GM12878 (cell line): Measurements from ENCODE around the gene GUCA1A. TPM values are rescaled to one million over a fixed set of nuclear protein-coding genes. Genes with fewer than 3 reads are reported as not detected.

Experiments
- ATAC-seq: fragments of 200-7000 bp; cut with Tn5 transposase; 3 replicates; pipeline ENCODE4 v1.9.1; 2020; ENCODE audit warnings: mild to moderate bottlenecking, moderate library complexity
- BruUV-seq: library from RNA; stranded (reverse); fragments of 400-500 nt; replicated peaks from 2 replicates; lab custom pipeline; 2021; lab: Mats Ljungman, UMichigan
- CTCF ChIA-PET: fragments of 300-600 bp; sonication (Branson Sonifier 250); formaldehyde crosslinking; extraction: SDS; loops from one replicate; lab custom pipeline; 2021; ENCODE audit warnings: inconsistent platforms; lab: Yijun Ruan, JAX
- POLR2A ChIA-PET: fragments of 350-600 bp; formaldehyde crosslinking; extraction: SDS; loops from one replicate; lab custom pipeline; 2021; ENCODE audit warnings: inconsistent platforms; lab: Charles Lee
- RAD21 ChIA-PET: fragments of 300-600 bp; sonication (Branson Sonifier 250); formaldehyde crosslinking; loops from one replicate; lab custom pipeline; 2023; ENCODE audit warnings: antibody characterized with exemption; ENCODE audit not compliant: unreplicated experiment; lab: Charles Lee
- SMC1A ChIA-PET: fragments of 300-600 bp; sonication (Branson Sonifier 250); formaldehyde crosslinking; loops from one replicate; lab custom pipeline; 2023; ENCODE audit not compliant: unreplicated experiment, uncharacterized antibody; lab: Charles Lee
- DNase-seq: peaks from one replicate; pipeline ENCODE4 v3.0.0-alpha.2; 2011; ENCODE audit warnings: low read depth, low spot score
- FAIRE-seq: peaks from 3 replicates; lab custom pipeline; 2011; peaks lifted over from hg19 to GRCh38; lab: Jason Lieb, UNC
- H2AFZ ChIP-seq: 2 replicates; pipeline ENCODE4 v1.6.0; 2011; ENCODE audit warnings: low read depth, low read length, control low read depth; ENCODE audit not compliant: control insufficient read depth
- H3K27ac ChIP-seq: 2 replicates; pipeline ENCODE4 v1.5.1; 2011; ENCODE audit warnings: control low read depth; ENCODE audit not compliant: control insufficient read depth, insufficient read depth
- H3K27me3 ChIP-seq, 2 experiments: replicated peaks in 1 of 2; 2 replicates each; pipeline versions ENCODE4 v1.6.0 to v1.6.1; 2011; ENCODE audit warnings: low read length in 1 of 2; ENCODE audit not compliant: control insufficient read depth in 2 of 2, insufficient read depth in 2 of 2
- H3K36me3 ChIP-seq, 2 experiments: 2 replicates each; pipeline ENCODE4 v1.5.1; 2011; ENCODE audit warnings: low read length in 1 of 2; ENCODE audit not compliant: control insufficient read depth in 2 of 2, insufficient read depth in 2 of 2
- H3K4me1 ChIP-seq: 2 replicates; pipeline ENCODE4 v1.6.1; 2011; ENCODE audit warnings: mild to moderate bottlenecking, low read length, moderate library complexity, mixed read lengths; ENCODE audit not compliant: control insufficient read depth, insufficient read depth
- H3K4me2 ChIP-seq: 2 replicates; pipeline ENCODE4 v1.6.0; 2011; ENCODE audit warnings: control low read depth; ENCODE audit not compliant: control insufficient read depth, insufficient read depth
- H3K4me3 ChIP-seq: fragments of 200-600 bp; sonication (generic); 2 replicates; pipeline ENCODE4 v1.5.1; 2016
- H3K79me2 ChIP-seq: 2 replicates; pipeline ENCODE4 v1.6.0; 2011; ENCODE audit warnings: low read length; ENCODE audit not compliant: control insufficient read depth, insufficient read depth
- H3K9ac ChIP-seq: 2 replicates; pipeline ENCODE4 v1.8.0; 2011; ENCODE audit warnings: low read length, control low read depth, mixed read lengths; ENCODE audit not compliant: control insufficient read depth, insufficient read depth
- H3K9me3 ChIP-seq: replicated peaks from 3 replicates; pipeline ENCODE4 v1.5.1; 2011; ENCODE audit warnings: mild to moderate bottlenecking, low read length; ENCODE audit not compliant: control insufficient read depth, insufficient read depth
- H4K20me1 ChIP-seq: 2 replicates; pipeline ENCODE4 v1.6.0; 2011; ENCODE audit not compliant: control insufficient read depth, insufficient read depth
- CHD1 ChIP-seq: IDR thresholded peaks from 2 replicates; pipeline ENCODE4 v1.6.1; 2012; ENCODE audit warnings: low read depth, low read length, improper control_type of control experiment
- DPF2 ChIP-seq: fragments of 450-650 bp; IDR thresholded peaks from 2 replicates; pipeline ENCODE4 v1.6.1; 2017; ENCODE audit warnings: mild to moderate bottlenecking
- EED ChIP-seq: sonication (generic); IDR thresholded peaks from 2 replicates; pipeline ENCODE4 v1.6.1; 2016; ENCODE audit warnings: antibody characterized with exemption, low read depth
- MTA2 ChIP-seq: fragments of 450-650 bp; IDR thresholded peaks from 2 replicates; pipeline ENCODE4 v1.6.1; 2016; ENCODE audit warnings: low read depth, mild to moderate bottlenecking, moderate library complexity
- PAX8 ChIP-seq: fragments of 450-650 bp; IDR thresholded peaks from 2 replicates; pipeline ENCODE4 v1.6.1; 2017; ENCODE audit warnings: mild to moderate bottlenecking, moderate library complexity
- RCOR1 ChIP-seq: conservative IDR thresholded peaks from 2 replicates; pipeline ENCODE4 v1.6.1; 2012; ENCODE audit warnings: low read depth, low read length, improper control_type of control experiment
- SMC3 ChIP-seq: IDR thresholded peaks from 2 replicates; pipeline ENCODE4 v1.6.1; 2011; ENCODE audit warnings: low read length, improper control_type of control experiment, borderline replicate concordance
- SREBF2 ChIP-seq: IDR thresholded peaks from 2 replicates; pipeline ENCODE4 v1.6.1; 2012; ENCODE audit warnings: mild to moderate bottlenecking, low read length
- STAT3 ChIP-seq: IDR thresholded peaks from 2 replicates; pipeline ENCODE4 v1.6.1; 2011; ENCODE audit warnings: low read depth, low read length, improper control_type of control experiment
- TAF1 ChIP-seq: IDR thresholded peaks from 2 replicates; pipeline ENCODE4 v1.6.1; 2011; ENCODE audit warnings: mild to moderate bottlenecking, low read depth, low read length, borderline replicate concordance
- TARDBP ChIP-seq: IDR thresholded peaks from 2 replicates; pipeline ENCODE4 v1.6.1; 2016; ENCODE audit warnings: borderline replicate concordance
- YY1 ChIP-seq: IDR thresholded peaks from 2 replicates; pipeline ENCODE4 v1.6.1; 2011; ENCODE audit warnings: low read depth, mild to moderate bottlenecking, low read length
- ZBED1 ChIP-seq: IDR thresholded peaks from 2 replicates; pipeline ENCODE4 v1.6.1; 2016; ENCODE audit warnings: borderline replicate concordance
- ZNF384 ChIP-seq: IDR thresholded peaks from 2 replicates; pipeline ENCODE4 v1.6.1; 2012; ENCODE audit warnings: low read depth, mild to moderate bottlenecking, low read length, improper control_type of control experiment, borderline replicate concordance
- WGBS: methylation state at CpG from one replicate; pipeline ENCODE4 v1.1.6; 2016; ENCODE audit warnings: low lambda C conversion rate; ENCODE audit not compliant: insufficient replicate concordance, insufficient coverage; ENCODE audit errors: missing lambda C conversion rate; 5-methylcytosine and 5-hydroxymethylcytosine counted together
- in situ Hi-C: fragments of 300-500 bp; cut with MboI; formaldehyde crosslinking; loops from 9 replicates; pipeline ENCODE4 v1.14.3; 2018; ENCODE audit warnings: mixed read lengths
- intact Hi-C: fragments of 100-400 bp; cut with micrococcal nuclease; formaldehyde crosslinking; loops from one replicate; pipeline ENCODE4 v1.14.2; 2022; ENCODE audit not compliant: unreplicated experiment
- polyA plus RNA-seq, 11 experiments: library from polyadenylated mRNA; depleted of rRNA in 4 of 11; unstranded in 6 of 11; stranded (reverse) in 5 of 11; fragments of >200 nt; fragmentation: Nextera tagmentation in 4 of 11; fragmentation: Illumina TruSeq in 1 of 11; extraction: Ambion mirVana in 4 of 11; extraction: Trizol in 1 of 11; gene quantifications; 1 replicate in 1 of 11; 2 replicates in 10 of 11; pipeline versions ENCODE4 v1.2.1 to v1.2.3, GENCODE V29; 2011 to 2016; ENCODE audit warnings: inconsistent platforms in 2 of 11, missing spikeins in 2 of 11, low read depth in 1 of 11
- total RNA-seq, 4 experiments: library from RNA; depleted of rRNA in 3 of 4; stranded (reverse); fragments of >200 nt in 3 of 4; fragmentation: Illumina TruSeq in 1 of 4; extraction: Trizol in 1 of 4; gene quantifications; 2 replicates each; pipeline versions ENCODE4 v1.2.1 to v1.2.3, GENCODE V29; 2013 to 2021
- TF ChIP-seq, protein P1 (sequence below): IDR thresholded peaks from 2 replicates; pipeline ENCODE4 v1.6.1; 2012; ENCODE audit warnings: low read depth, low read length, improper control_type of control experiment
- TF ChIP-seq, protein P2 (sequence below): IDR thresholded peaks from 2 replicates; pipeline ENCODE4 v1.6.1; 2012; ENCODE audit warnings: low read length, inconsistent platforms
- TF ChIP-seq, protein P3 (sequence below): IDR thresholded peaks from 2 replicates; pipeline ENCODE4 v1.6.1; 2011; ENCODE audit warnings: borderline replicate concordance, low read depth, mild to moderate bottlenecking, moderate library complexity, low read length; ENCODE audit not compliant: insufficient read depth, poor library complexity, severe bottlenecking
- TF ChIP-seq, protein P4 (sequence below): fragments of 450-650 bp; conservative IDR thresholded peaks from 2 replicates; pipeline ENCODE4 v1.6.1; 2017; ENCODE audit warnings: mild to moderate bottlenecking, moderate library complexity

GUCA1A gene
- total and polyA plus RNA-seq, 10 of the 15 experiments (the other 5 are each of a cell fraction or from before 2014, with no cell fraction given): not detected

DNA sequence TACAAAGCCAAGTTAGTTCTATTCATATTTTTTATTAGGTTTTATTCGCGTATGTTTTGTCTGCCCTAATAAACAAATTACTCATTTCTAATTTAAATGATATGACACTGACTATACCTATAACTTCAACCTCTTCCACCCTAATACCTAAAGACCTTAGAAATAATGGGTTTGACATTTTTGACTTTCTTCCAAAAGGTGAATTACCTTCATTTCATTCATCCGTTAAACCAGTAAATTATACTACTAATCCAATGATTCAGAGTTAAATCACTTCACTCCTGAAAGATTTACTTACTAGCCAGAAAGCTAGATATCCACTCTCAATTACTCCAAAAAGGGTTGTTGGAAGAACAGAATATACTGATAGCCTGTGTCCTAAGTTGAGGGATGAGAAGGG is 39.3 kb downstream of the GUCA1A start:
- Histone ChIP-seq H3K79me2 (peaks cover 9% of the 10 kb centered on the region), H4K20me1 (no peaks in the 10 kb centered on the region), H3K9ac (no peak overlapping the region), H3K4me1 (peaks cover 22% of the 10 kb centered on the region), H3K4me3 (no peak overlapping the region), H3K4me2 (no peak overlapping the region), H3K9me3 (no peaks in the 10 kb centered on the region), H2AFZ (no peak overlapping the region), H3K27me3 (no peaks in the 10 kb centered on the region), H3K27ac (no peak overlapping the region)
- RAD21 ChIA-PET: interaction anchor here (0.6 to 2.9 kb wide), 5 partner anchors 12 to 133 kb away, joined by 3 to 17 read pairs (median 3); no protein-coding TSS in a partner anchor
- DNase-seq (no peak), ATAC-seq (no peak), FAIRE-seq (no peak)
- BruUV-seq: no TSS peak
- SMC1A ChIA-PET: interaction anchor here (0.7 to 5.2 kb wide), 9 partner anchors 13 to 169 kb away, joined by 3 to 49 read pairs (median 4); no protein-coding TSS in a partner anchor
- WGBS: 78% methylated on average over 3 of the region's 3 CpGs
- POLR2A ChIA-PET: interaction anchor here (1.1 to 1.2 kb wide), 2 partner anchors 14 to 316 kb away, joined by 3 read pairs; no protein-coding TSS in a partner anchor
- CTCF ChIA-PET: interaction anchor here (0.7 to 7.8 kb wide), 7 partner anchors 13 to 335 kb away, joined by 3 to 68 read pairs (median 22); no protein-coding TSS in a partner anchor
- no peak for TF ChIP-seq SMC3
- no peak for TF ChIP-seq SREBF2
- TF ChIP-seq TARDBP: no peak
- no peak for TF ChIP-seq YY1
- no peak for TF ChIP-seq PAX8
- TF ChIP-seq EED: no peak
- TF ChIP-seq ZBED1: no peak
- no peak for TF ChIP-seq STAT3
- TF ChIP-seq, protein P1, sequence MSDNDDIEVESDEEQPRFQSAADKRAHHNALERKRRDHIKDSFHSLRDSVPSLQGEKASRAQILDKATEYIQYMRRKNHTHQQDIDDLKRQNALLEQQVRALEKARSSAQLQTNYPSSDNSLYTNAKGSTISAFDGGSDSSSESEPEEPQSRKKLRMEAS: no peak
- TF ChIP-seq TAF1: no peak
- TF ChIP-seq CHD1: no peak
- TF ChIP-seq, protein P2, sequence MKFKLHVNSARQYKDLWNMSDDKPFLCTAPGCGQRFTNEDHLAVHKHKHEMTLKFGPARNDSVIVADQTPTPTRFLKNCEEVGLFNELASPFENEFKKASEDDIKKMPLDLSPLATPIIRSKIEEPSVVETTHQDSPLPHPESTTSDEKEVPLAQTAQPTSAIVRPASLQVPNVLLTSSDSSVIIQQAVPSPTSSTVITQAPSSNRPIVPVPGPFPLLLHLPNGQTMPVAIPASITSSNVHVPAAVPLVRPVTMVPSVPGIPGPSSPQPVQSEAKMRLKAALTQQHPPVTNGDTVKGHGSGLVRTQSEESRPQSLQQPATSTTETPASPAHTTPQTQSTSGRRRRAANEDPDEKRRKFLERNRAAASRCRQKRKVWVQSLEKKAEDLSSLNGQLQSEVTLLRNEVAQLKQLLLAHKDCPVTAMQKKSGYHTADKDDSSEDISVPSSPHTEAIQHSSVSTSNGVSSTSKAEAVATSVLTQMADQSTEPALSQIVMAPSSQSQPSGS: no peak
- no peak for TF ChIP-seq MTA2
- no peak for TF ChIP-seq RCOR1
- TF ChIP-seq DPF2: no peak
- TF ChIP-seq, protein P3, sequence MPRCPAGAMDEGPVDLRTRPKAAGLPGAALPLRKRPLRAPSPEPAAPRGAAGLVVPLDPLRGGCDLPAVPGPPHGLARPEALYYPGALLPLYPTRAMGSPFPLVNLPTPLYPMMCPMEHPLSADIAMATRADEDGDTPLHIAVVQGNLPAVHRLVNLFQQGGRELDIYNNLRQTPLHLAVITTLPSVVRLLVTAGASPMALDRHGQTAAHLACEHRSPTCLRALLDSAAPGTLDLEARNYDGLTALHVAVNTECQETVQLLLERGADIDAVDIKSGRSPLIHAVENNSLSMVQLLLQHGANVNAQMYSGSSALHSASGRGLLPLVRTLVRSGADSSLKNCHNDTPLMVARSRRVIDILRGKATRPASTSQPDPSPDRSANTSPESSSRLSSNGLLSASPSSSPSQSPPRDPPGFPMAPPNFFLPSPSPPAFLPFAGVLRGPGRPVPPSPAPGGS: no peak
- no peak for TF ChIP-seq ZNF384
- TF ChIP-seq, protein P4, sequence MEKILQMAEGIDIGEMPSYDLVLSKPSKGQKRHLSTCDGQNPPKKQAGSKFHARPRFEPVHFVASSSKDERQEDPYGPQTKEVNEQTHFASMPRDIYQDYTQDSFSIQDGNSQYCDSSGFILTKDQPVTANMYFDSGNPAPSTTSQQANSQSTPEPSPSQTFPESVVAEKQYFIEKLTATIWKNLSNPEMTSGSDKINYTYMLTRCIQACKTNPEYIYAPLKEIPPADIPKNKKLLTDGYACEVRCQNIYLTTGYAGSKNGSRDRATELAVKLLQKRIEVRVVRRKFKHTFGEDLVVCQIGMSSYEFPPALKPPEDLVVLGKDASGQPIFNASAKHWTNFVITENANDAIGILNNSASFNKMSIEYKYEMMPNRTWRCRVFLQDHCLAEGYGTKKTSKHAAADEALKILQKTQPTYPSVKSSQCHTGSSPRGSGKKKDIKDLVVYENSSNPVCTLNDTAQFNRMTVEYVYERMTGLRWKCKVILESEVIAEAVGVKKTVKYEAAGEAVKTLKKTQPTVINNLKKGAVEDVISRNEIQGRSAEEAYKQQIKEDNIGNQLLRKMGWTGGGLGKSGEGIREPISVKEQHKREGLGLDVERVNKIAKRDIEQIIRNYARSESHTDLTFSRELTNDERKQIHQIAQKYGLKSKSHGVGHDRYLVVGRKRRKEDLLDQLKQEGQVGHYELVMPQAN: no peak
- TF ChIP-seq, all 136 proteins: peak for 0
- in situ Hi-C loops: no loop called here
- peaks cover 5 to 30% of the 10 kb centered on the region in 2 experiments for H3K36me3 ChIP-seq
- intact Hi-C loops: loop anchor here (5.0 kb wide), 2 partner anchors 270 to 430 kb away; partner anchors contain the start of genes CCND3 and PRICKLE4
